Neutrophil (primary cell): Measurements from ENCODE around the gene OR1F1.
A peak's percentile ranks its signal among the peaks of the same experiment; 100 is the strongest.
"Not testable (repeated sequence)": the region's sequence is repeated elsewhere in the genome, so short reads cannot be mapped to it uniquely, and the experiment has no call there.

ENCODE experiments used
- H3K27ac ChIP-seq: fragments of 200-600 bp; sonication (generic); 2 replicates; pipeline ENCODE4 v1.5.1; 2016; ENCODE audit warnings: mild to moderate bottlenecking, moderate library complexity
- H3K27me3 ChIP-seq: fragments of 200-600 bp; sonication (generic); 2 replicates; pipeline ENCODE4 v1.6.0; 2016; ENCODE audit warnings: mild to moderate bottlenecking
- H3K36me3 ChIP-seq: fragments of 200-600 bp; sonication (generic); 2 replicates; pipeline ENCODE4 v1.5.1; 2017
- H3K4me1 ChIP-seq, 2 experiments: fragments of 200-600 bp in 1 of 2; sonication (generic) in 1 of 2; 1 replicate in 1 of 2; 2 replicates in 1 of 2; pipeline versions ENCODE4 v1.5.1 to v1.6.1; 2013 to 2016; ENCODE audit warnings: low read depth in 1 of 2, low read length in 1 of 2, mild to moderate bottlenecking in 1 of 2, moderate library complexity in 1 of 2; ENCODE audit not compliant: control insufficient read depth in 1 of 2, insufficient read depth in 1 of 2
- H3K4me3 ChIP-seq, 2 experiments: fragments of 200-600 bp in 1 of 2; sonication (generic) in 1 of 2; 1 replicate in 1 of 2; 2 replicates in 1 of 2; pipeline ENCODE4 v1.5.1; 2013 to 2016; ENCODE audit warnings: low read depth in 1 of 2, low read length in 1 of 2, mild to moderate bottlenecking in 1 of 2, moderate library complexity in 1 of 2
- H3K9me3 ChIP-seq: fragments of 200-600 bp; sonication (generic); 2 replicates; pipeline ENCODE4 v1.5.1; 2016
- TF ChIP-seq, protein P1 (sequence below): fragments of 200-600 bp; sonication (generic); IDR thresholded peaks from 2 replicates; pipeline ENCODE4 v1.5.1; 2016; ENCODE audit warnings: antibody characterized with exemption

Gene OR1F1

DNA sequence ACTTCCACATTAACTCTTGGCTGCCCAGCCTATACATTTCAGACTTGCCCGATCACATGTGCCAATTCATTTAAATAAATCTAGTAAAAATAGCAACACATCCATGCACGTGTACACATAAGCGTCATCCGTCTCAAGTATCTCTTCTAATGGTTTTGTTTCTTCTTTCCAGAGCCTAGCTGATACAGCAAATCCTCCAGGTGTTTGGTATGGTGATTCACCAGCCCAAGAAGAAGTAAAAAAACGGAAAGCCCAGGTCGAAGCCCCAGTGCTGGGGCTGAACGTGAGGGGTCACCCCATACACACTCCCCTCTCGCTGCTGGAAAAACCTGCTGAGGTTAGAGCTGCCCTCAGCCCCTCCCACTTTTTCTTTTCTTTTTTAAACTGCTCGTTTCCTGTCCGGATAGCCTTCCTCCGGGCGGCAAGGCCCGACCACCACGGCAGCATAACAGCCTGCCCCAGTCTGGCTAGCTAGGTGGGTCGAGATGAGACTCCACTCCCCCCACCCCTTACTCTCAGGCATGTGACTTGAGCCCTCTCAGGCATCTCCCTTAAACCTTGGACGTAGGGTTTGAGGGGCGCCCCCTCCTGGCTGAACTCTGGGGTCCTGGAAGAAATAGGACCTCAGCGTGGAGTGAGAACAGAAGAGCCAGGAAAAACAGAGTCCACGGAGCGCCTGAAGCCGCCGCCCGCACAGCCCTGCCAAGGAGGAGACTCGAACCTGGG is 13.9 kb upstream of the OR1F1 start:
- Histone ChIP-seq H3K4me3 (no peak overlapping the region), H3K36me3 (no peaks in the 10 kb centered on the region), H3K9me3 (no peaks in the 10 kb centered on the region), H3K27me3 (peaks cover 100% of the 10 kb centered on the region), H3K27ac (no peak overlapping the region), H3K4me1 (peaks cover 11 to 25% of the 10 kb centered on the region in 2 experiments)
- TF ChIP-seq, protein P1, sequence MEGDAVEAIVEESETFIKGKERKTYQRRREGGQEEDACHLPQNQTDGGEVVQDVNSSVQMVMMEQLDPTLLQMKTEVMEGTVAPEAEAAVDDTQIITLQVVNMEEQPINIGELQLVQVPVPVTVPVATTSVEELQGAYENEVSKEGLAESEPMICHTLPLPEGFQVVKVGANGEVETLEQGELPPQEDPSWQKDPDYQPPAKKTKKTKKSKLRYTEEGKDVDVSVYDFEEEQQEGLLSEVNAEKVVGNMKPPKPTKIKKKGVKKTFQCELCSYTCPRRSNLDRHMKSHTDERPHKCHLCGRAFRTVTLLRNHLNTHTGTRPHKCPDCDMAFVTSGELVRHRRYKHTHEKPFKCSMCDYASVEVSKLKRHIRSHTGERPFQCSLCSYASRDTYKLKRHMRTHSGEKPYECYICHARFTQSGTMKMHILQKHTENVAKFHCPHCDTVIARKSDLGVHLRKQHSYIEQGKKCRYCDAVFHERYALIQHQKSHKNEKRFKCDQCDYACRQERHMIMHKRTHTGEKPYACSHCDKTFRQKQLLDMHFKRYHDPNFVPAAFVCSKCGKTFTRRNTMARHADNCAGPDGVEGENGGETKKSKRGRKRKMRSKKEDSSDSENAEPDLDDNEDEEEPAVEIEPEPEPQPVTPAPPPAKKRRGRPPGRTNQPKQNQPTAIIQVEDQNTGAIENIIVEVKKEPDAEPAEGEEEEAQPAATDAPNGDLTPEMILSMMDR, result no peak

DNA sequence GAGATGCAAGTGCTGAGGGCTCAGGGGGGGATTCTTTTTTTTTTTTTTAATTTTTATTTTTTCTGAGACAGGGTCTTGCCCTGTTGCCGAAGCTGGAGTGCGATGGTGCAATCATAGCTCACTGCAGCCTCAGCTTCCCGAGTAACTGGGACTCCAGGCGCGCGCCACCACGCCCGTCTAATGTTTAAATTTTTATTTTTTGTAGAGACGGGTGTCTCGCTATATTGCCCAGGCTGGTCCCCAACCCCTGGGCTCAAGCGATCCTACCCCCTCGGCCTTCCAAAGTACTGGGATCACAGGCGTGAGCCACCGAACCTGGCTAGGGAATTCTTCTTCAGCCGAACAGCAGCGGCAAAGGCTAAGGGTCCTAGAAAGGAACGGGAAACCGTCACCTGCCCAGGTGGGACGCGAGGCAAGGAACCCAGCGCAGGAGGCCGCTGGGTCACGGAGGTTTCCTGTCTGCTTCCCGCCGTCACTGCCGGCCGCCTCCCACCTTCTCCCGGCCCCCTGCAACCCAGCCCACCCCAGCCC is 13.3 kb upstream of the OR1F1 start:
- Histone ChIP-seq H3K4me3 (no peak overlapping the region), H3K36me3 (no peaks in the 10 kb centered on the region), H3K27me3 (peaks cover 100% of the 10 kb centered on the region), H3K27ac (no peak overlapping the region), H3K4me1 (peaks cover 11 to 25% of the 10 kb centered on the region in 2 experiments), H3K9me3 (no peaks in the 10 kb centered on the region)
- TF ChIP-seq, protein P1, result no peak

DNA sequence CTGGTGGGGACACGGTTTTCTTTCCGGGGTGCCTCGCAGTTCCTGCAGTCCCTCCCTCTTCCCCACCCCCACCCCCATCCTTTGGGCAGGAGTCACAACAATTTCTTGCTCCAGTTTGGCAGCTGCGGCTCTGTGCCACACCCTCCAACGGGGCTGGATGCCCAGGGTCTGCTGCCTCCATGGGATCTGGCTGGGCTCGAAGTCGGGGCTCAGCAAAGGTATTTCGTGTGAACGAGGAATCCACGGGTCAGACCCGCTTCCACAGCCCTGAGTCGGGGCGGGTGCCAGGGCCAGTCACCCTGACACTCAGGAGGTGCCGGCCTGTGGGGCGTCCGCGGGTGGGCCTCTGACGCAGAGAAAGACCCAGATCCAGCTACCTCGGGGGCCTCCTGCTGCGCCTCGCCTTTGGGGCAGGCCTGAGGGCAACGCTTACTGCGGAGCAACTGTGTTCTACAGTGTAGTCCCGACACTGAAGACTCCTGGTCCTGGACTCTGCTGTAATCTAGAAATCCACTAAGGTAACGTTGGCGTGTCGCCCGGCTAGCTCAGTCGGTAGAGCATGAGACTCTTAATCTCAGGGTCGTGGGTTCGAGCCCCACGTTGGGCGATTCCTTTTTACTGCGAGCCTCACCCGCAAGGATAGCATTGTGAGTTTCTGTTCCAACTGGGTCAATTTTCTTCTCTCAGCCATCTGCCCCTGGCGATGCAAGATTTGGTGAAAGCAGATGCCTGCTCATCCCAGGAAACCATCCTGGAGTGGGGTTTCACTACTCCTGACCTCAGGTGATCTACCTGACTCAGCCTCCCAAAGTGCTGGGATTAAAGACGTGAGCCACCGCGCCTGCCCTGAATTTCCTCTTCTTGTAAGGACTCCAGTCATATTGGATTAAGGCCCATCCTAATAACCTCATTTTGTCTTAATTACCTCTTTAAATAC is 12.6 kb upstream of the OR1F1 start:
- Histone ChIP-seq H3K27me3 (peaks cover 100% of the 10 kb centered on the region), H3K36me3 (no peaks in the 10 kb centered on the region), H3K9me3 (no peaks in the 10 kb centered on the region), H3K4me3 (no peak overlapping the region), H3K4me1 (peaks cover 11 to 21% of the 10 kb centered on the region in 2 experiments), H3K27ac (no peak overlapping the region)
- TF ChIP-seq, protein P1, result no peak

DNA sequence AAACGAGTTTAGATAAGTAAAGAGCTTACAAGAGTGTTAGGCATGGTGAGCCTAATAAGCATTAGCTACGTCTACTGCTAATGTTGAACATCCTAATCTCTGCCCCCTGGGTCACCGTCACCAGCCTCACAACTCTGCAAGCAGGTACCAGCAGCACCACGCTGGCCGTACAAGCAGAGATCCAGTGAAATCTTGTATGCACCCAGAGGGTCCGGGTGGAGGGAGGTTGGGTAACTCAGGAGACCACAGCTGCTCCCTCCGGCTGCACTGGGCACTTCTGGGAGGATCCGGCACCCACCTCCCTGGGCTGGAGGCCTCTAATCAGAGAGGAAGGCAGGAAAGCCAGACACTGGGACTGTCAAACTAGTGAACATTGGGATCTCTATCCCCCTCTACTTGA is 8.4 kb upstream of the OR1F1 start:
- Histone ChIP-seq H3K9me3 (no peaks in the 10 kb centered on the region), H3K27ac (no peak overlapping the region), H3K36me3 (no peaks in the 10 kb centered on the region), H3K27me3 (peaks cover 100% of the 10 kb centered on the region), H3K4me3 (no peak overlapping the region), H3K4me1 (peaks cover 15 to 19% of the 10 kb centered on the region in 2 experiments)
- TF ChIP-seq, protein P1, result no peak

DNA sequence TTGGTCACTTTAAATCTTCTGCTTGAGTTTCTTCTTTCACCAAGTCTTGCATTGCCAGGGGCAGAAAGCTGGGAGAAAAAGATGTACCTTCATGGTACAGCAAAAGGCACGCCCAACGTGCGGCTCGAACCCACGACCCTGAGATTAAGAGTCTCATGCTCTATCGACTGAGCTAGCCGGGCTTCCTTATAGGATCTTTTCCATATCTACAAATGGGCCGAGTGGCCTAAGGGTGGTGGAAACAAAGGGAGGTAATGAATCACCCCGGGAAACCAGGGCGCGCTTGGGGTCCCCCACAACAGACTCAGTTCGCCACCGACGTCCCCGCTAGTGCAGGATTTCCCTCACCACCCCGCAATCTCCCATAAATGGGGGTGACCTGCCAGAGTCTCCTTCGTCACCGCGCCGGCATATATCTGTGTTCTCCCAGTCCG is 7.5 kb upstream of the OR1F1 start:
- TF ChIP-seq, protein P1, result no peak
- Histone ChIP-seq H3K9me3 (no peaks in the 10 kb centered on the region), H3K27me3 (peaks cover 100% of the 10 kb centered on the region), H3K4me3 (no peak overlapping the region), H3K27ac (no peak overlapping the region), H3K4me1 (peaks cover 15 to 19% of the 10 kb centered on the region in 2 experiments), H3K36me3 (no peaks in the 10 kb centered on the region)

DNA sequence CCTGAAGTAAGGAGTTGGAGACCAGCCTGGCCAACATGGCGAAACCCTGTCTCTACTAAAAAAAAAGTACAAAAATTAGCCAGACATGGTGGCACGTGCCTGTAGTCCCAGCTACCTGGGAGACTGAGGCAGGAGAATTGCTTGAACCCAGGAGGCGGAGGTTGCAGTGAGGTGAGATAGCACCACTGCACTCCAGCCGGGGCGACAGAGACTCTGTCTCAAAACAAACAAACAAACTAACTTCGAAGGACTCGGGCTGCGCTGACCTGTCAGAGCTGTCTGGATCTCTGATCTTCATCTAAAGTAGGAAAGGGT is 5.8 kb upstream of the OR1F1 start:
- H3K27ac ChIP-seq, H3K9me3 ChIP-seq, H3K36me3 ChIP-seq: not testable (repeated sequence)
- Histone ChIP-seq H3K4me3 (peak overlapping the region in 1 of 2 experiments; percentile 72), H3K27me3 (peaks cover 100% of the 10 kb centered on the region), H3K4me1 (peaks cover 15 to 19% of the 10 kb centered on the region in 2 experiments)
